ENCODE results near the gene IGF1. TPM values are rescaled to one million over a fixed set of nuclear protein-coding genes. Genes with fewer than 3 reads are reported as not detected.
A peak's percentile ranks its signal among the peaks of the same experiment; 100 is the strongest.

Gene IGF1
- total RNA-seq, 2 donors from 2014 or later = 15.8 to 44.8 TPM

DNA sequence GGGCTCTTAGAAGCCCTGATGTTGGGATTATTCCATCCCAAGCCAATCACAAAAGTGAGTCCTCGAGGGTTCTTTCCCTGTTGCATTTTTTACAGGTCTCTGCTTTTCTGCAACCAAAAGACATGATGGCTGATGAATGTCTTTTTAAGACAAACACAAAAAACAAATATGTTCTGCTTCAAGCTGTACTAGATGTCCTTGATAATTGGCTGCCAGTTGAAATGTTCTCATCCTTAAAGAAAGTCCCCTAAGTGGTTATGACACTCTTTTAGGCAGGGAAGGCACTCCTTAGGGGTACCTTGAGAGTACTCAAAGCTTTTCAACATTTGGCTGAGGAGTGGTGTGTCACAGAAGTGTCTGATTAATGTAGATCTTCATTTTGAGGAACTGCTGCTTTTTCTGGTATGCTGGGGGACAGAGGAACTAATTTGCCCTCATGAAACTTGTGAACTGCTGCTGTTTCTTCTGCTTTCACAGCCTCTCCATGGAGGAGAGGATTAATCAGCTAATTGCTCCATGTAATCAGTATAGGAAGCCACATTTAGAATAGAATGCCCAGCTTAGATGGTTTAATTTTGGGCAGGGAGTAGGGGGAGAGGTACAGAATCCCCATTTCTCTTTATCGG, 22.8 kb upstream of the IGF1 start:
- no peak overlapping the region for H3K27ac ChIP-seq
- ATAC-seq = no peak
- H3K27me3 ChIP-seq = no peaks in the 10 kb centered on the region
- TF ChIP-seq POLR2A (IDR thresholded peaks at IDR 0.05) = no peak
- TF ChIP-seq, protein P1, sequence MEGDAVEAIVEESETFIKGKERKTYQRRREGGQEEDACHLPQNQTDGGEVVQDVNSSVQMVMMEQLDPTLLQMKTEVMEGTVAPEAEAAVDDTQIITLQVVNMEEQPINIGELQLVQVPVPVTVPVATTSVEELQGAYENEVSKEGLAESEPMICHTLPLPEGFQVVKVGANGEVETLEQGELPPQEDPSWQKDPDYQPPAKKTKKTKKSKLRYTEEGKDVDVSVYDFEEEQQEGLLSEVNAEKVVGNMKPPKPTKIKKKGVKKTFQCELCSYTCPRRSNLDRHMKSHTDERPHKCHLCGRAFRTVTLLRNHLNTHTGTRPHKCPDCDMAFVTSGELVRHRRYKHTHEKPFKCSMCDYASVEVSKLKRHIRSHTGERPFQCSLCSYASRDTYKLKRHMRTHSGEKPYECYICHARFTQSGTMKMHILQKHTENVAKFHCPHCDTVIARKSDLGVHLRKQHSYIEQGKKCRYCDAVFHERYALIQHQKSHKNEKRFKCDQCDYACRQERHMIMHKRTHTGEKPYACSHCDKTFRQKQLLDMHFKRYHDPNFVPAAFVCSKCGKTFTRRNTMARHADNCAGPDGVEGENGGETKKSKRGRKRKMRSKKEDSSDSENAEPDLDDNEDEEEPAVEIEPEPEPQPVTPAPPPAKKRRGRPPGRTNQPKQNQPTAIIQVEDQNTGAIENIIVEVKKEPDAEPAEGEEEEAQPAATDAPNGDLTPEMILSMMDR (IDR thresholded peaks at IDR 0.05) = no peak
- WGBS, 2 donors = 64 to 71% methylated on average over 2 of the region's 2 CpGs
- no peak for DNase-seq
- no peaks in the 10 kb centered on the region for H3K36me3 ChIP-seq (replicated peaks in 1 of 2; ENCODE audit: insufficient read depth in 1 of 2, low read depth in 2 of 2)
- intact Hi-C loops (cut with DNase I) = no loop called here
- H3K9me3 ChIP-seq = no peaks in the 10 kb centered on the region
- no peaks in the 10 kb centered on the region for H3K4me1 ChIP-seq
- H3K4me3 ChIP-seq = no peak overlapping the region

DNA sequence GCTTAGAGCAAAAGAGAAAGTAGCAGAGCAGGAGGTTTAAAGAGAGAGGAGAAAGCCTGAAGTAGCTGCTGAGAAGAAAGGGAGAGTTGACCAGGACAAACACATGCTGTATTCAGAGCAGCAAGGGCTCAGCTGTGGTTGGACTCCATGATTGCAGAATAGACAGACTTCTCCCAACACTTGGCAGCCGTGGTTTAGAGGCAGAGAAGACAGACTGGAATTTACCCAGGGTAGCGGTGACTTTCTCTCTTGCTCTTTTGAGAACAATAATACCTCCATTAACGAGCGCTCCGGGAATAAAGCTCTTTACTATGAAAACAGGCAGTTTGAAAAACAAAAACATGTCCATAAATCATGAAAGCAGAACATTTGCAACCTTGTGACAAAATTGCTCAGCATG, 21.4 kb upstream of the IGF1 start:
- Histone ChIP-seq H3K9me3 (no peaks in the 10 kb centered on the region), H3K27ac (no peak overlapping the region), H3K4me1 (no peaks in the 10 kb centered on the region), H3K27me3 (no peaks in the 10 kb centered on the region), H3K4me3 (no peak overlapping the region), H3K36me3 (replicated peaks in 1 of 2; ENCODE audit: insufficient read depth in 1 of 2, low read depth in 2 of 2) (no peaks in the 10 kb centered on the region)
- TF ChIP-seq, protein P1 (IDR thresholded peaks at IDR 0.05) = no peak
- TF ChIP-seq POLR2A (IDR thresholded peaks at IDR 0.05) = no peak
- no peak for DNase-seq
- ATAC-seq = no peak
- WGBS, 2 donors = 70 to 76% methylated on average over 5 of the region's 5 CpGs
- intact Hi-C loops (cut with DNase I) = no loop called here

- Histone ChIP-seq H3K4me3 (no peak overlapping the region), H3K9me3 (no peaks in the 10 kb centered on the region), H3K4me1 (no peaks in the 10 kb centered on the region), H3K27me3 (no peaks in the 10 kb centered on the region), H3K36me3 (replicated peaks in 1 of 2; ENCODE audit: insufficient read depth in 1 of 2, low read depth in 2 of 2) (no peaks in the 10 kb centered on the region), H3K27ac (no peak overlapping the region)
- peak in 1 of 4 donors; percentile 24 for DNase-seq
- WGBS, 2 donors = 22 to 47% methylated on average over 1 of the region's 1 CpG
- ATAC-seq = no peak
- no peak for TF ChIP-seq POLR2A (IDR thresholded peaks at IDR 0.05)
- TF ChIP-seq, protein P1 (IDR thresholded peaks at IDR 0.05) = no peak
- intact Hi-C loops (cut with DNase I) = no loop called here
Measured at GRCh38 chr12:102498471-102498870, 18.1 kb upstream of the IGF1 start.

DNA sequence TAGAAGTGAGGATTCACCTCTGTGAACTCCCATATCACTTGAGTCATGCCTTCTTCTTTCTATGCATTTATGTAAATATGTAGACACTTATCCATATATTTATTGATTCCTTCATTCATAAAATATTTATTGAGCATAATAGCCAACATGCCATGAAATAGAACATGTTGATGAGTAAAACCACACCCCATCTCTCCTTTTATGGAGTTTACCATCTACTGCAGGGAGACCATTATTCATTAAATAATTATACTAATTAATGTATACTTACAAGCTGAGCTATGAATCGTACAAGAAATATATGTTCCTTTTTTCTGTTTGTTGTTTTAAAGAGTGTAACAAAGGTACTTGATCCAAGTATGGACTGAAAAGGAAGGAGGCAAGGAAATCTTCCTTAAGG, 17.4 kb upstream of the IGF1 start:
- no peak overlapping the region for H3K27ac ChIP-seq
- WGBS, 2 donors = 49% methylated on average over 1 of the region's 1 CpG
- H3K36me3 ChIP-seq (replicated peaks in 1 of 2; ENCODE audit: insufficient read depth in 1 of 2, low read depth in 2 of 2) = no peaks in the 10 kb centered on the region
- intact Hi-C loops (cut with DNase I) = no loop called here
- no peak overlapping the region for H3K4me3 ChIP-seq
- no peaks in the 10 kb centered on the region for H3K9me3 ChIP-seq
- DNase-seq (no peak), ATAC-seq (no peak)
- H3K4me1 ChIP-seq = no peaks in the 10 kb centered on the region
- no peaks in the 10 kb centered on the region for H3K27me3 ChIP-seq
- TF ChIP-seq, protein P1 (IDR thresholded peaks at IDR 0.05) = no peak
- no peak for TF ChIP-seq POLR2A (IDR thresholded peaks at IDR 0.05)

- Histone ChIP-seq H3K9me3 (no peaks in the 10 kb centered on the region), H3K4me3 (no peak overlapping the region), H3K4me1 (no peaks in the 10 kb centered on the region), H3K36me3 (replicated peaks in 1 of 2; ENCODE audit: insufficient read depth in 1 of 2, low read depth in 2 of 2) (no peaks in the 10 kb centered on the region), H3K27me3 (no peaks in the 10 kb centered on the region), H3K27ac (no peak overlapping the region)
- WGBS, 2 donors = 50 to 60% methylated on average over 6 of the region's 6 CpGs
- intact Hi-C loops (cut with DNase I) = no loop called here
- TF ChIP-seq, protein P1 (IDR thresholded peaks at IDR 0.05) = no peak
- no peak for TF ChIP-seq POLR2A (IDR thresholded peaks at IDR 0.05)
- DNase-seq (no peak), ATAC-seq (no peak)
Measured at GRCh38 chr12:102496591-102496990, 16.2 kb upstream of the IGF1 start.
